Fibroblast of mammary gland (primary cell): Measurements from ENCODE around the gene EXD3.

Experiments used
- DNase-seq: peaks from one replicate; pipeline ENCODE4 v3.0.0-alpha.2; 2010; ENCODE audit warnings: low read depth
- H3K4me3 ChIP-seq: 2 replicates; pipeline ENCODE4 v1.5.1; 2011; ENCODE audit warnings: low read depth, mild to moderate bottlenecking, low read length, moderate library complexity; ENCODE audit not compliant: control insufficient read depth
- CTCF ChIP-seq: conservative IDR thresholded peaks from 2 replicates; pipeline ENCODE4 v1.5.1; 2011; ENCODE audit warnings: low read depth, low read length, inconsistent platforms; ENCODE audit not compliant: control insufficient read depth, insufficient read depth

EXD3 gene

GRCh38 chr9:137357166-137357565 is 65.8 kb downstream of the EXD3 start:
- DNase-seq = peak; percentile 12
- no peak overlapping the region for H3K4me3 ChIP-seq
- no peak for TF ChIP-seq CTCF

GRCh38 chr9:137355761-137356365 is 67.1 kb downstream of the EXD3 start:
- DNase-seq = no peak
- H3K4me3 ChIP-seq = no peak overlapping the region
- TF ChIP-seq CTCF = no peak

GRCh38 chr9:137354845-137355760 is 67.9 kb downstream of the EXD3 start:
- no peak for DNase-seq
- no peak for TF ChIP-seq CTCF
- no peak overlapping the region for H3K4me3 ChIP-seq

- no peak overlapping the region for H3K4me3 ChIP-seq
- no peak for TF ChIP-seq CTCF
- DNase-seq = no peak
Observed at GRCh38 chr9:137354153-137354844, 68.7 kb downstream of the EXD3 start.

GRCh38 chr9:137353223-137354152 is 69.5 kb downstream of the EXD3 start:
- H3K4me3 ChIP-seq = no peak overlapping the region
- TF ChIP-seq CTCF = no peak
- DNase-seq = no peak

GRCh38 chr9:137352511-137353222 is 70.3 kb downstream of the EXD3 start:
- H3K4me3 ChIP-seq = no peak overlapping the region
- no peak for TF ChIP-seq CTCF
- DNase-seq = no peak
